Measurements from ENCODE around the gene MAMDC2. TPM values are rescaled to one million over a fixed set of nuclear protein-coding genes. Genes with fewer than 3 reads are reported as not detected.
A peak's percentile ranks its signal among the peaks of the same experiment; 100 is the strongest.

MAMDC2 gene
- polyA plus RNA-seq, 1 experiment = 28.0 TPM

DNA sequence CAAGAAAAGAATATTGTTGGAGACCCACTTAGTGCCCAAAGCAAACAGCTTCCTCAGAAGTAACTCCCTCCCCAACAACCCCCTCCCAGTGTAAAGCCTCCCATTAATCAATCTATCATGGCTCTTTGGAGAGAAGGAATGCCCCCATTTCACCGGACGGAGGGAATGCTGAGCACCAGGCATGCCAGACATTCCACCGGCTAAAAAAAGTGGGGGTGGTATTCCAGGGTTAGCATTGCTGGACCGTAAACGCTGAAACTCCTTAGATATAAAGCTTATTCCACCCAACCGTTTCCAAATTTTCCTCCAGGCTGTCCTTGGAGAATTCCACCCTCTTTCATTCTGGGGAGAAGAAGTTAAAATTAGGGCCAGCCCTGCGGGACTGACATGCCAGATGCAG, 363 bp upstream of the MAMDC2 start:
- no peaks in the 10 kb centered on the region for H3K27me3 ChIP-seq (ENCODE audit: control insufficient read depth, insufficient read depth, low read length)
- H3K36me3 ChIP-seq (ENCODE audit: control insufficient read depth, insufficient read depth, low read length) = no peaks in the 10 kb centered on the region
- ChIA-PET POLR2A (interaction anchor here (0.5 to 0.6 kb wide), 2 partner anchors 92 to 1720 kb away, joined by 3 to 10 read pairs; no protein-coding TSS in a partner anchor), CTCF (interaction anchor here (1.0 to 2.5 kb wide), 3 partner anchors 30 to 67 kb away, joined by 3 to 11 read pairs (median 4); no protein-coding TSS in a partner anchor)
- peak overlapping the region; percentile 49 for H3K4me3 ChIP-seq (ENCODE audit: low read depth, low read length)
- TF ChIP-seq, protein P1, sequence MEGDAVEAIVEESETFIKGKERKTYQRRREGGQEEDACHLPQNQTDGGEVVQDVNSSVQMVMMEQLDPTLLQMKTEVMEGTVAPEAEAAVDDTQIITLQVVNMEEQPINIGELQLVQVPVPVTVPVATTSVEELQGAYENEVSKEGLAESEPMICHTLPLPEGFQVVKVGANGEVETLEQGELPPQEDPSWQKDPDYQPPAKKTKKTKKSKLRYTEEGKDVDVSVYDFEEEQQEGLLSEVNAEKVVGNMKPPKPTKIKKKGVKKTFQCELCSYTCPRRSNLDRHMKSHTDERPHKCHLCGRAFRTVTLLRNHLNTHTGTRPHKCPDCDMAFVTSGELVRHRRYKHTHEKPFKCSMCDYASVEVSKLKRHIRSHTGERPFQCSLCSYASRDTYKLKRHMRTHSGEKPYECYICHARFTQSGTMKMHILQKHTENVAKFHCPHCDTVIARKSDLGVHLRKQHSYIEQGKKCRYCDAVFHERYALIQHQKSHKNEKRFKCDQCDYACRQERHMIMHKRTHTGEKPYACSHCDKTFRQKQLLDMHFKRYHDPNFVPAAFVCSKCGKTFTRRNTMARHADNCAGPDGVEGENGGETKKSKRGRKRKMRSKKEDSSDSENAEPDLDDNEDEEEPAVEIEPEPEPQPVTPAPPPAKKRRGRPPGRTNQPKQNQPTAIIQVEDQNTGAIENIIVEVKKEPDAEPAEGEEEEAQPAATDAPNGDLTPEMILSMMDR (IDR thresholded peaks at IDR 0.05; ENCODE audit: insufficient read depth, low read depth, low read length) = no peak
- DNase-seq (ENCODE audit: low read depth) = no peak

DNA sequence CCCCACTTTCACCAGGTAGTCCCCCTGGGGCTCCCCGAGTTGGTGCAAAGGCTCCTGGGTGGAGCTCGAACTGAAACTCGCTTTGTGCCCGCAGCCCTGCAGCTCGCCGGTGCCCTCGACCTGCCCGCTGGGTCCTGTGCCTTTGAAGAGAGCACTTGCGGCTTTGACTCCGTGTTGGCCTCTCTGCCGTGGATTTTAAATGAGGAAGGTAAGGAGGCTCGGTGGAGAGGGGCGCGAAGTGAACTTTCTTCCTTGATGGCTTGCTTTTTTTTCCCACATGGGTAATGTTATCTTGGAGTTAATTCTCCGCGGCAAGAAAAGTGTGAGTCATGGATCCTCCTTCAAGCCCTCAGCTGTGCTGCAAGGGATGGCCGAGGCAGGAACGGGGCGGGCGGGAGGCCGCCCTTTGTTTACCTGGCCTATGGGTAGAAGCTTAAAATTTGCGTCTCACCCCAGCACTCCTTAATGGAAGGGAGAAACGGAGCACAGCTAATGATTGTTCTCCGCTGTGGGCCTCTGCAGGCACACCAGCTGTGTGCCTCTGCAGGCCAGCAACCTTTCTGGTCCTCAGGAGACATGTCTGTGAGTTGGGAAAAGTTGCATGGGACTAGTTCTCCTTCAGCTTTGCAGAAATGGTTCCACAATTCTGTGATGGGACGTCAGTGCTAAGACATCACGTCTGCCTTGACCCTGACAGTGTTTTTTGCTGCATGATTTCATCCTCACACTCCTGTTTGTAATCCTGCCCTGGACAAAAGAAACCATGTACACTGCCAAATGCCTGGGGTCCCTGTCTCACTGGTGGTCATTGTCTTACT, 1.1 kb downstream of the MAMDC2 start:
- no peak for DNase-seq (ENCODE audit: low read depth)
- ChIA-PET POLR2A (interaction anchor here (0.5 kb wide), 1 partner anchor 214 kb away, joined by 8 read pairs; no protein-coding TSS in a partner anchor), CTCF (interaction anchor here (0.7 to 2.5 kb wide), 4 partner anchors 66 to 558 kb away, joined by 3 to 11 read pairs (median 4); no protein-coding TSS in a partner anchor)
- TF ChIP-seq, protein P1 (IDR thresholded peaks at IDR 0.05; ENCODE audit: insufficient read depth, low read depth, low read length) = no peak
- Histone ChIP-seq H3K36me3 (ENCODE audit: control insufficient read depth, insufficient read depth, low read length) (no peaks in the 10 kb centered on the region), H3K4me3 (ENCODE audit: low read depth, low read length) (peak overlapping the region; percentile 49), H3K27me3 (ENCODE audit: control insufficient read depth, insufficient read depth, low read length) (no peaks in the 10 kb centered on the region)

DNA sequence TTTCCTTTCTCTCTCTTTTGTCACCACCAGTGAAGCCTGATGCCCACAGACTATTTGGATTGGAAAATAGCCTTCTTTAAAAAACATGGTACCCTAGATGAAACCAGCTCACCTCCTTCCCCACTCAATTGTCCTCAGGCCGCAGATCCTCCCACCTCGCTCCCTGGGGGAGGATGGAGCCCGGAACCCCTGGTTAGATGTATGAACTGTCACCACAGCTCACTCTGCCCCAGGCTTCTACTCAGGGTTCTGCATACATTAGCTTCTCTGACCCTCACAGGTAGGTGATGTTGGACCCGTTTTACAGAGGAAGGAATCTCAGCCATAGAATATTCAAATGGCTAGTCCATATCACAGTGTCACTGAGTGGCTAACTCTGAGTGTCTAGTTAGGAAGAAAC, 1.8 kb downstream of the MAMDC2 start:
- CTCF ChIA-PET = interaction anchor here (1.3 kb wide), 1 partner anchor 19 kb away, joined by 3 read pairs; no protein-coding TSS in a partner anchor

DNA sequence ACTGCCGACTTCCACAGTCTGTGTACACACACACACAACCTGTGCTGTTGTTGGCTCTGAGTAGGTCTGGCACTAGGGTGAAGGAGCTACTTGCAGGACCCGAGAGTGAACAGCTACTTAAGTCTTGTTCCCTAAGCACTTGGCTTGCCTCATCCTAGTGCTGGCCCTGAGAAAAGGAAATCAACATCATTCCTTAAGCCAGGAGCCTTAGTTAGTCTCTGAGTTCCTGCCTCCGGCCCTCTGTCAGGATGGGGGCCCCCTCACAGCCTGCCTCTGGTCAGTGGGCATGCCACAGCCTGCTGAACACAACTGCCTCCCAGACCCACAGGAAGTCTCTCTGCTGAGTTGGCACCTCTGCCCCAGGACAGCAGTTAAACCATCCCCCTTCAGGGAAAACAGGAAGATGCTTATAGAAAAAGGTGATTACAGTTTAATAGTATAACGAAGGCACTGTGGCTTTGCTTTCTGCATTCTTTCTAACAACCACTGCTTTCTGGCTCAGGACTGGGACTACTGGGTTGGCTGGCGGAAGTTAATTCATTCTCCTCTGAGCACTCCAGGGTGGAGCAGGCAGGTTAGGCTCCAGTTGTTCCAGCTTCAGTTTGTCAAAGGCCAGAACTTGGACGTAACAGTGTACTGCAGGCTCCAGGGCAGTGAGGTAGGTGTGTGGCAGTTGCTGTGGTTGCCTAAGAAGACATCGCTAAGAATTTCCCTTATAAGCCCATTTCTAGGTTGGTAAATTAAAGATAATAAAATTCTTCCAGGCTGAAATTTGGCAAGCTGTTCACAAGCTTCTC, 2.8 kb downstream of the MAMDC2 start:
- DNase-seq (ENCODE audit: low read depth) = no peak
- TF ChIP-seq, protein P1 (IDR thresholded peaks at IDR 0.05; ENCODE audit: insufficient read depth, low read depth, low read length) = no peak
- no peak overlapping the region for H3K4me3 ChIP-seq (ENCODE audit: low read depth, low read length)
- no peaks in the 10 kb centered on the region for H3K27me3 ChIP-seq (ENCODE audit: control insufficient read depth, insufficient read depth, low read length)
- ChIA-PET CTCF (interaction anchor here (1.0 to 1.3 kb wide), 2 partner anchors 20 to 67 kb away, joined by 3 read pairs; no protein-coding TSS in a partner anchor), POLR2A (no interaction called here)
- H3K36me3 ChIP-seq (ENCODE audit: control insufficient read depth, insufficient read depth, low read length) = no peaks in the 10 kb centered on the region

More for the DNA sequence above, 1.8 kb downstream of the MAMDC2 start:
- Histone ChIP-seq H3K27me3 (ENCODE audit: control insufficient read depth, insufficient read depth, low read length) (no peaks in the 10 kb centered on the region), H3K36me3 (ENCODE audit: control insufficient read depth, insufficient read depth, low read length) (no peaks in the 10 kb centered on the region), H3K4me3 (ENCODE audit: low read depth, low read length) (no peak overlapping the region)
- no peak for DNase-seq (ENCODE audit: low read depth)
- TF ChIP-seq, protein P1 (IDR thresholded peaks at IDR 0.05; ENCODE audit: insufficient read depth, low read depth, low read length) = no peak
- POLR2A ChIA-PET = no interaction called here

Data from BJ (cell line).